ENCODE results near the gene AFF3. TPM values are rescaled to one million over a fixed set of nuclear protein-coding genes. Genes with fewer than 3 reads are reported as not detected.

Gene AFF3
- total and polyA plus RNA-seq, 4 donors = 4.2 to 90.9 (median 14.6) TPM

DNA sequence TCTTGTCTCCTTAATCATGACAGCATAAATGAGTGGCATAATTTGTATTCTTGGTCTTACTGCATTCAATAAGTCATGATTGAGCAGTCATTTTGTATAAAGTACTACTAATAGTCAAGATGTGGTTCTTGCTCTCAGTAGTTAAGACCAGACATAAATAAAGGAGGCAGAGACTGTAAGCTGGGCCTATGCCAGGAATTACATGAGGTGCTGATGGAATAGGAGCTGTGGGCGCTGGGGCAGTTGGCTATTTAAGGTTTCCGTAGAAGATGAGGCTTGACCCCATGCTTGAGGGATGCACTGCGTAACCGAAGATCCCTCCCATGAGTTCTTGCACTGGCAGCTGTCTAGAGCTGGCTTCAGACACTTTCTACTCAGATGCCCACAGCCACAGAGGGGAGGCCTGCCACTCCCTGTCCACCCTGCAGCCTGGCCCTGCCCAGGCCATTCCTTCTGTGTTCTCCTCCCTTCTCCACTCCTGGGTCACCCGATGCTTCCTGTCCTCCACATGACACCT is 501.7 kb downstream of the AFF3 start:
- Histone ChIP-seq H3K9me3 (ENCODE audit: control insufficient read depth in 4 of 4, insufficient read depth in 3 of 4, low read length in 3 of 4) (no peaks in the 10 kb centered on the region), H3K27me3 (ENCODE audit: control insufficient read depth in 3 of 3, insufficient read depth in 3 of 3, low read length in 2 of 3) (no peaks in the 10 kb centered on the region), H3K4me1 (ENCODE audit: control insufficient read depth in 5 of 5, insufficient read depth in 5 of 5, low read length in 5 of 5) (peaks cover 0 to 31% (median 9%) of the 10 kb centered on the region in 5 donors), H3K9ac (ENCODE audit: insufficient read depth in 1 of 2, low read length in 2 of 2) (no peak overlapping the region), H3K36me3 (ENCODE audit: control insufficient read depth in 4 of 4, insufficient read depth in 4 of 4, low read length in 4 of 4) (no peaks in the 10 kb centered on the region), H3K4me3 (no peak overlapping the region), H3K27ac (ENCODE audit: low read depth in 1 of 2, low read length in 1 of 2) (no peak overlapping the region)
- DNase-seq (peak in 2 of 3 donors; percentile 27 to 42), ATAC-seq (ENCODE audit: insufficient read depth, low FRiP score) (no peak)
- 87 to 93% methylated on average over 5 of the region's 5 CpGs for WGBS, 2 donors
- TF ChIP-seq, protein P1, sequence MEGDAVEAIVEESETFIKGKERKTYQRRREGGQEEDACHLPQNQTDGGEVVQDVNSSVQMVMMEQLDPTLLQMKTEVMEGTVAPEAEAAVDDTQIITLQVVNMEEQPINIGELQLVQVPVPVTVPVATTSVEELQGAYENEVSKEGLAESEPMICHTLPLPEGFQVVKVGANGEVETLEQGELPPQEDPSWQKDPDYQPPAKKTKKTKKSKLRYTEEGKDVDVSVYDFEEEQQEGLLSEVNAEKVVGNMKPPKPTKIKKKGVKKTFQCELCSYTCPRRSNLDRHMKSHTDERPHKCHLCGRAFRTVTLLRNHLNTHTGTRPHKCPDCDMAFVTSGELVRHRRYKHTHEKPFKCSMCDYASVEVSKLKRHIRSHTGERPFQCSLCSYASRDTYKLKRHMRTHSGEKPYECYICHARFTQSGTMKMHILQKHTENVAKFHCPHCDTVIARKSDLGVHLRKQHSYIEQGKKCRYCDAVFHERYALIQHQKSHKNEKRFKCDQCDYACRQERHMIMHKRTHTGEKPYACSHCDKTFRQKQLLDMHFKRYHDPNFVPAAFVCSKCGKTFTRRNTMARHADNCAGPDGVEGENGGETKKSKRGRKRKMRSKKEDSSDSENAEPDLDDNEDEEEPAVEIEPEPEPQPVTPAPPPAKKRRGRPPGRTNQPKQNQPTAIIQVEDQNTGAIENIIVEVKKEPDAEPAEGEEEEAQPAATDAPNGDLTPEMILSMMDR (IDR thresholded peaks at IDR 0.05; ENCODE audit: control extremely low read depth, extremely low read depth) = no peak

GRCh38 chr2:99638791-99639190 is 503.6 kb downstream of the AFF3 start:
- Histone ChIP-seq H3K4me3 (no peak overlapping the region), H3K27me3 (ENCODE audit: control insufficient read depth in 3 of 3, insufficient read depth in 3 of 3, low read length in 2 of 3) (no peaks in the 10 kb centered on the region), H3K9ac (ENCODE audit: insufficient read depth in 1 of 2, low read length in 2 of 2) (no peak overlapping the region), H3K9me3 (ENCODE audit: control insufficient read depth in 4 of 4, insufficient read depth in 3 of 4, low read length in 3 of 4) (peaks cover 0 to 3% (median 0%) of the 10 kb centered on the region in 4 donors), H3K4me1 (ENCODE audit: control insufficient read depth in 5 of 5, insufficient read depth in 5 of 5, low read length in 5 of 5) (peaks cover 0 to 21% (median 8%) of the 10 kb centered on the region in 5 donors), H3K27ac (ENCODE audit: low read depth in 1 of 2, low read length in 1 of 2) (no peak overlapping the region), H3K36me3 (ENCODE audit: control insufficient read depth in 4 of 4, insufficient read depth in 4 of 4, low read length in 4 of 4) (no peaks in the 10 kb centered on the region)
- 68 to 82% methylated on average over 4 of the region's 4 CpGs for WGBS, 2 donors
- ATAC-seq (ENCODE audit: insufficient read depth, low FRiP score) (no peak), DNase-seq (no peak)
- TF ChIP-seq, protein P1 (IDR thresholded peaks at IDR 0.05; ENCODE audit: control extremely low read depth, extremely low read depth) = no peak

- no peak overlapping the region for H3K9ac ChIP-seq (ENCODE audit: insufficient read depth in 1 of 2, low read length in 2 of 2)
- WGBS, 2 donors = 84 to 86% methylated on average over 7 of the region's 7 CpGs
- peaks cover 0 to 17% (median 7%) of the 10 kb centered on the region in 5 donors for H3K4me1 ChIP-seq (ENCODE audit: control insufficient read depth in 5 of 5, insufficient read depth in 5 of 5, low read length in 5 of 5)
- H3K27me3 ChIP-seq (ENCODE audit: control insufficient read depth in 3 of 3, insufficient read depth in 3 of 3, low read length in 2 of 3) = no peaks in the 10 kb centered on the region
- TF ChIP-seq, protein P1 (IDR thresholded peaks at IDR 0.05; ENCODE audit: control extremely low read depth, extremely low read depth) = no peak
- DNase-seq (no peak), ATAC-seq (ENCODE audit: insufficient read depth, low FRiP score) (no peak)
- no peaks in the 10 kb centered on the region for H3K36me3 ChIP-seq (ENCODE audit: control insufficient read depth in 4 of 4, insufficient read depth in 4 of 4, low read length in 4 of 4)
- H3K27ac ChIP-seq (ENCODE audit: low read depth in 1 of 2, low read length in 1 of 2) = peak overlapping the region in 1 of 2 donors; percentile 42
- H3K9me3 ChIP-seq (ENCODE audit: control insufficient read depth in 4 of 4, insufficient read depth in 3 of 4, low read length in 3 of 4) = peaks cover 0 to 3% (median 0%) of the 10 kb centered on the region in 4 donors
- no peak overlapping the region for H3K4me3 ChIP-seq
Measured at GRCh38 chr2:99637159-99637697, 505.2 kb downstream of the AFF3 start.

All from lung (tissue), 12 donors.